H9 (cell line): Measurements from ENCODE around the gene DDX19B. TPM values are rescaled to one million over a fixed set of nuclear protein-coding genes. Genes with fewer than 3 reads are reported as not detected.
"Not testable (repeated sequence)": the region's sequence is repeated elsewhere in the genome, so short reads cannot be mapped to it uniquely, and the experiment has no call there.

Experiments
- DNase-seq: peaks from one replicate; pipeline ENCODE4 v3.0.0-alpha.2; 2017
- H2AFZ ChIP-seq: one replicate; pipeline ENCODE4 v1.6.1; 2013; ENCODE audit warnings: mild to moderate bottlenecking, low read length, control low read depth, moderate library complexity
- H2AK5ac ChIP-seq: 2 replicates; pipeline ENCODE4 v1.6.1; 2013; ENCODE audit warnings: low read length, control low read depth, mixed read lengths; ENCODE audit not compliant: insufficient read length
- H2BK120ac ChIP-seq: one replicate; pipeline ENCODE4 v1.6.1; 2013; ENCODE audit warnings: low read depth, mild to moderate bottlenecking, low read length, control low read depth, inconsistent platforms; ENCODE audit not compliant: poor library complexity, severe bottlenecking
- H2BK12ac ChIP-seq: 2 replicates; pipeline ENCODE4 v1.6.1; 2013; ENCODE audit warnings: low read length, control low read depth, mixed read lengths, low read depth; ENCODE audit not compliant: insufficient read length
- H2BK15ac ChIP-seq: 2 replicates; pipeline ENCODE4 v1.6.1; 2013; ENCODE audit warnings: low read depth, low read length, control low read depth
- H2BK20ac ChIP-seq: one replicate; pipeline ENCODE4 v1.6.1; 2013; ENCODE audit warnings: low read depth, mild to moderate bottlenecking, low read length, control low read depth, inconsistent platforms; ENCODE audit not compliant: poor library complexity, severe bottlenecking
- H2BK5ac ChIP-seq: 2 replicates; pipeline ENCODE4 v1.6.1; 2013; ENCODE audit warnings: low read length, control low read depth, mixed read lengths; ENCODE audit not compliant: insufficient read length
- H3K14ac ChIP-seq: 2 replicates; pipeline ENCODE4 v1.6.1; 2013; ENCODE audit warnings: low read length, control low read depth; ENCODE audit not compliant: insufficient read depth
- H3K18ac ChIP-seq: 2 replicates; pipeline ENCODE4 v1.6.1; 2013; ENCODE audit warnings: low read depth, mild to moderate bottlenecking, mixed read lengths, low read length, control low read depth; ENCODE audit not compliant: insufficient read length
- H3K23ac ChIP-seq: 2 replicates; pipeline ENCODE4 v1.6.1; 2013; ENCODE audit warnings: low read length, control low read depth, mixed read lengths, low read depth; ENCODE audit not compliant: insufficient read length
- H3K23me2 ChIP-seq: 2 replicates; pipeline ENCODE4 v1.6.1; 2013; ENCODE audit warnings: low read depth, mild to moderate bottlenecking, mixed read lengths, low read length, control low read depth; ENCODE audit not compliant: insufficient read length, poor library complexity, severe bottlenecking
- H3K27ac ChIP-seq: 2 replicates; pipeline ENCODE4 v1.5.1; 2013; ENCODE audit warnings: low read length, control low read depth, mixed read lengths, low read depth; ENCODE audit not compliant: insufficient read length
- H3K27me3 ChIP-seq: 2 replicates; pipeline ENCODE4 v1.6.1; 2013; ENCODE audit warnings: low read length, control low read depth, inconsistent platforms; ENCODE audit not compliant: insufficient read depth
- H3K4ac ChIP-seq: 2 replicates; pipeline ENCODE4 v1.6.1; 2013; ENCODE audit warnings: low read depth, mild to moderate bottlenecking, control low read depth, inconsistent platforms, low read length, moderate library complexity
- H3K4me1 ChIP-seq: 2 replicates; pipeline ENCODE4 v1.6.1; 2013; ENCODE audit warnings: low read length, control low read depth, inconsistent platforms; ENCODE audit not compliant: insufficient read depth
- H3K4me2 ChIP-seq: 2 replicates; pipeline ENCODE4 v1.6.1; 2013; ENCODE audit warnings: low read length, control low read depth, mixed read lengths; ENCODE audit not compliant: insufficient read length, insufficient read depth
- H3K56ac ChIP-seq: 2 replicates; pipeline ENCODE4 v1.6.1; 2013; ENCODE audit warnings: low read depth, mild to moderate bottlenecking, mixed read lengths, low read length, control low read depth; ENCODE audit not compliant: insufficient read length
- H3K79me1 ChIP-seq: 2 replicates; pipeline ENCODE4 v1.6.1; 2013; ENCODE audit warnings: low read depth, mild to moderate bottlenecking, moderate library complexity, low read length, control low read depth, inconsistent platforms; ENCODE audit not compliant: insufficient read depth, poor library complexity, severe bottlenecking
- H3K79me2 ChIP-seq: 2 replicates; pipeline ENCODE4 v1.6.1; 2013; ENCODE audit warnings: low read length, control low read depth, inconsistent platforms; ENCODE audit not compliant: insufficient read depth
- H3K9ac ChIP-seq: 2 replicates; pipeline ENCODE4 v1.6.1; 2013; ENCODE audit warnings: low read length, control low read depth, mixed read lengths; ENCODE audit not compliant: insufficient read length; ENCODE audit errors: extremely low read depth
- H3K9me3 ChIP-seq: one replicate; pipeline ENCODE4 v1.6.1; 2013; ENCODE audit warnings: low read depth, low read length, inconsistent platforms; ENCODE audit not compliant: control insufficient read depth
- H3T11ph ChIP-seq: one replicate; pipeline ENCODE4 v1.6.1; 2013; ENCODE audit warnings: mild to moderate bottlenecking, low read length, control low read depth, inconsistent platforms
- H4K20me1 ChIP-seq: one replicate; pipeline ENCODE4 v1.6.1; 2013; ENCODE audit not compliant: control insufficient read depth, insufficient read length, insufficient read depth
- H4K5ac ChIP-seq: 2 replicates; pipeline ENCODE4 v1.6.1; 2013; ENCODE audit warnings: low read depth, mild to moderate bottlenecking, mixed read lengths, low read length, control low read depth; ENCODE audit not compliant: insufficient read length
- H4K8ac ChIP-seq: replicated peaks from 2 replicates; pipeline ENCODE4 v1.6.1; 2013; ENCODE audit warnings: low read length, control low read depth, mixed read lengths, low read depth; ENCODE audit not compliant: insufficient read length
- H4K91ac ChIP-seq: 2 replicates; pipeline ENCODE4 v1.6.1; 2013; ENCODE audit warnings: low read depth, mild to moderate bottlenecking, moderate library complexity, mixed read lengths, low read length, control low read depth; ENCODE audit not compliant: insufficient read length
- H3K27ac Mint-ChIP-seq, 3 experiments: 2 replicates in 2 of 3; 3 replicates in 1 of 3; pipeline ENCODE4 v1.8.0; 2020 to 2021; ENCODE audit warnings: mixed read lengths in 3 of 3, mild to moderate bottlenecking in 1 of 3, moderate library complexity in 1 of 3
- H3K27me3 Mint-ChIP-seq: 2 replicates; pipeline ENCODE4 v1.8.0; 2021; ENCODE audit warnings: low read depth, mild to moderate bottlenecking, moderate library complexity, mixed read lengths
- H3K36me3 Mint-ChIP-seq, 3 experiments: 2 replicates in 2 of 3; 3 replicates in 1 of 3; pipeline ENCODE4 v1.8.0; 2020 to 2021; ENCODE audit warnings: low read depth in 3 of 3, mixed read lengths in 3 of 3; ENCODE audit not compliant: insufficient read depth in 1 of 3
- H3K4me1 Mint-ChIP-seq, 2 experiments: 2 replicates each; pipeline ENCODE4 v1.8.0; 2020; ENCODE audit warnings: mixed read lengths in 2 of 2
- H3K4me3 Mint-ChIP-seq, 2 experiments: 2 replicates in 1 of 2; 3 replicates in 1 of 2; pipeline ENCODE4 v1.8.0; 2020 to 2021; ENCODE audit warnings: mild to moderate bottlenecking in 2 of 2, mixed read lengths in 2 of 2, moderate library complexity in 1 of 2
- H3K9me3 Mint-ChIP-seq, 2 experiments: 2 replicates in 1 of 2; 3 replicates in 1 of 2; pipeline ENCODE4 v1.8.0; 2020; ENCODE audit warnings: mild to moderate bottlenecking in 2 of 2, mixed read lengths in 2 of 2, moderate library complexity in 1 of 2
- whole genome bisulfite sequencing: extraction: QIAGEN DNeasy Blood & Tissue Kit; methylation state at CpG from one replicate; pipeline ENCODE4 v1.1.7; 2013; ENCODE audit warnings: missing lambda C conversion rate, low lambda C conversion rate, mixed read lengths; ENCODE audit not compliant: insufficient read length; ENCODE audit errors: extremely low coverage; 5-methylcytosine and 5-hydroxymethylcytosine counted together
- total RNA-seq: library from RNA; stranded (reverse); gene quantifications from 2 replicates; pipeline ENCODE4 v1.2.1, GENCODE V29; 2021
- TF ChIP-seq, protein P1 (sequence below): fragments of 200-600 bp; sonication (generic); conservative IDR thresholded peaks from 3 replicates; pipeline ENCODE4 v1.8.0; 2021; ENCODE audit warnings: antibody characterized with exemption, mild to moderate bottlenecking

Gene DDX19B
- total RNA-seq, 1 experiment from 2014 or later, result 47.3 TPM

DNA sequence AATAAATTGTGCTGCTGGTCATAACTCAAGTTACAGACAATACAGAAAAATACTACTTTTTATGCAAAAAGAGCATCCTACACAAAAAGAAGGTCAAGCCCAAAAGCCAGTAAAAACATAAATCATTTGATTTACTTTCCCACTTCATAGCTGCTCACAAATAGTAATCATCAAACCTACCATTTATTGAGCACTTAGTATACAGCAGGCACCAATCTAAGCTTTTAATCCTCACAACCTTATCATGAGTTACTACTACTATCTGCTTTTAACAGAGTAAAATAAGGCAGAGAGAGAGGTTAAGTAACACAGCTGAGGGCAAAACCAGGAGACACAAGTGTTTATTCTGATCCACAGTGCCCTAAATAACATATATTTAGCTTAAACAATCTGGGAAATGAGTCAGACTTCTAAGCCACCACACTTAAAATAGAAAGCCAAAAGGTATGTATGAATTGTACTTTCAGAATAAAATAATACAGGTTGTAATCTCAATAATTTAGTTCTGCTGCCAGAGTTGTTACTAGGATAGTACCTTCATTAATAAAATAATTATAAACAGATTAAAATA lies 8.0 kb upstream of the DDX19B start:
- no peaks in the 10 kb centered on the region for H3K9me3 Mint-ChIP-seq
- Histone ChIP-seq H3K9ac (no peak overlapping the region), H4K91ac (no peak overlapping the region), H3K14ac (no peak overlapping the region), H2AK5ac (no peak overlapping the region), H3T11ph (no peak overlapping the region), H4K20me1 (no peaks in the 10 kb centered on the region), H3K79me1 (no peaks in the 10 kb centered on the region), H3K27ac (no peak overlapping the region), H3K79me2 (peaks cover 14% of the 10 kb centered on the region; the same call in 1 of the 2 replicates), H2BK12ac (no peak overlapping the region), H3K9me3 (no peaks in the 10 kb centered on the region), H3K4ac (no peak overlapping the region), H3K4me1 (no peaks in the 10 kb centered on the region), H4K8ac (no peak overlapping the region), H3K18ac (no peak overlapping the region), H3K23me2 (peaks cover 4% of the 10 kb centered on the region), H3K4me2 (no peak overlapping the region), H2BK20ac (no peak overlapping the region), H3K27me3 (no peaks in the 10 kb centered on the region), H3K23ac (no peak overlapping the region), H3K56ac (no peak overlapping the region), H2BK5ac (no peak overlapping the region), H4K5ac (no peak overlapping the region), H2AFZ (no peak overlapping the region), H2BK15ac (no peak overlapping the region), H2BK120ac (no peak overlapping the region)
- peaks cover 8 to 12% (median 10%) of the 10 kb centered on the region in 3 experiments for H3K36me3 Mint-ChIP-seq
- no peak for DNase-seq
- TF ChIP-seq, protein P1, sequence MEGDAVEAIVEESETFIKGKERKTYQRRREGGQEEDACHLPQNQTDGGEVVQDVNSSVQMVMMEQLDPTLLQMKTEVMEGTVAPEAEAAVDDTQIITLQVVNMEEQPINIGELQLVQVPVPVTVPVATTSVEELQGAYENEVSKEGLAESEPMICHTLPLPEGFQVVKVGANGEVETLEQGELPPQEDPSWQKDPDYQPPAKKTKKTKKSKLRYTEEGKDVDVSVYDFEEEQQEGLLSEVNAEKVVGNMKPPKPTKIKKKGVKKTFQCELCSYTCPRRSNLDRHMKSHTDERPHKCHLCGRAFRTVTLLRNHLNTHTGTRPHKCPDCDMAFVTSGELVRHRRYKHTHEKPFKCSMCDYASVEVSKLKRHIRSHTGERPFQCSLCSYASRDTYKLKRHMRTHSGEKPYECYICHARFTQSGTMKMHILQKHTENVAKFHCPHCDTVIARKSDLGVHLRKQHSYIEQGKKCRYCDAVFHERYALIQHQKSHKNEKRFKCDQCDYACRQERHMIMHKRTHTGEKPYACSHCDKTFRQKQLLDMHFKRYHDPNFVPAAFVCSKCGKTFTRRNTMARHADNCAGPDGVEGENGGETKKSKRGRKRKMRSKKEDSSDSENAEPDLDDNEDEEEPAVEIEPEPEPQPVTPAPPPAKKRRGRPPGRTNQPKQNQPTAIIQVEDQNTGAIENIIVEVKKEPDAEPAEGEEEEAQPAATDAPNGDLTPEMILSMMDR, result no peak
- H3K4me3 Mint-ChIP-seq, result no peak overlapping the region
- no peaks in the 10 kb centered on the region; the same call in 1 of the 2 replicates for H3K27me3 Mint-ChIP-seq
- peaks cover 0 to 9% of the 10 kb centered on the region in 2 experiments; a peak in 2 of 4 replicates for H3K4me1 Mint-ChIP-seq
- H3K27ac Mint-ChIP-seq, result no peak overlapping the region; a peak in 1 of 7 replicates

GRCh38 chr16:70292148-70292547 lies 6.8 kb upstream of the DDX19B start:
- H3K36me3 Mint-ChIP-seq, H3K79me1 ChIP-seq, H2AFZ ChIP-seq, H3K14ac ChIP-seq, H3K18ac ChIP-seq, H2BK5ac ChIP-seq, H2BK12ac ChIP-seq, H3K23ac ChIP-seq, H2BK15ac ChIP-seq, H2BK120ac ChIP-seq, H3K23me2 ChIP-seq, H3K9ac ChIP-seq, H3T11ph ChIP-seq, H4K20me1 ChIP-seq, H4K5ac ChIP-seq, H3K4me1 Mint-ChIP-seq, H3K9me3 Mint-ChIP-seq, H2AK5ac ChIP-seq, DNase-seq, H3K27me3 ChIP-seq, H3K27ac ChIP-seq, H4K8ac ChIP-seq, H3K27me3 Mint-ChIP-seq, H4K91ac ChIP-seq, H3K4ac ChIP-seq, H3K56ac ChIP-seq, H3K9me3 ChIP-seq, H3K27ac Mint-ChIP-seq, H3K4me3 Mint-ChIP-seq, H3K4me2 ChIP-seq, H3K4me1 ChIP-seq, H2BK20ac ChIP-seq: not testable (repeated sequence)
- WGBS, result no CpG with 5 or more reads among the region's 11 CpGs
- H3K79me2 ChIP-seq, result peaks cover 11% of the 10 kb centered on the region; the same call in 1 of the 2 replicates
